Measurements from ENCODE around the gene NCOA4. TPM values are rescaled to one million over a fixed set of nuclear protein-coding genes. Genes with fewer than 3 reads are reported as not detected.
"Not testable (repeated sequence)": the region's sequence is repeated elsewhere in the genome, so short reads cannot be mapped to it uniquely, and the experiment has no call there.

NCOA4 gene
- total RNA-seq, 1 donor from 2014 or later: 146 TPM

DNA sequence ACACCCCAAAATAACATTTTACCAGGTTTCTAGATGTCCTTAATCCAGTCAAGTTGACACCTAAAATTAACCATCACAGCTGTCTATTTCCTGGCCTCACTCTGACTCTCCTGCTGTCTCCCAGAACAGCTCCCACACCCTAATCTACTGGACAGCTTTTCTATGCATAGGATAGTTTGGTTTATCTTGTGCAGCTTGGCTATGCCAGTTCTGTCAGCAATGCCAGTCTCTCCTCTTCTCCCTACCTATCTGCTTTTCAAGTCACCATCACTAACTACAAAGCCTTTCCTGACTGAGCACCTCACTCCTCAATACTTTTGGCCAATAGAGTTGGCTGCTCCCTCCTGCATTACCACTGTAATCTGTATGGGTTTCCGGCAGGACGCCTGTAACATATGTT is 5.0 kb downstream of the NCOA4 start:
- DNase-seq (ENCODE audit: low spot score): no peak
- no peak for ATAC-seq
- intact Hi-C loops (cut with DNase I): no loop called here

DNA sequence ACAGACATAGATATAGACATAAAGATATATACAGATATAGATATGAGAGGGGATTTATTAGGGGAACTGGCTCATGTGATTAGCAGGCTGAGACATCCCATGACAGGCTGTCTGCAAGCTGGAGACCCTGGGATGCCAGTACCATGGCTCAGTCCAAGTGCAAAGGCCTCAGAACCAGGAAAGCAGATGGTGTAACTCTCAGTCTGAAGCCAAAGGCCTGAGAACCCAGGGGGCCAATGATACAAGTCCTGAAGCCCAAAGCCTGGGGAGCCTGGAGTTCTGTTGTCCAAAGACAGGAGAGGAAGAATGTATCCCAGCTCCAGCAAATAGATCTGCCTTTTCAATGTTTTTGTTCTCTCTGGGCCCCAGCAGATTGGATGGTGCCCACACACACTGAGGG is 5.5 kb downstream of the NCOA4 start:
- intact Hi-C loops (cut with DNase I): no loop called here
- ATAC-seq: no peak
- DNase-seq (ENCODE audit: low spot score): no peak

DNA sequence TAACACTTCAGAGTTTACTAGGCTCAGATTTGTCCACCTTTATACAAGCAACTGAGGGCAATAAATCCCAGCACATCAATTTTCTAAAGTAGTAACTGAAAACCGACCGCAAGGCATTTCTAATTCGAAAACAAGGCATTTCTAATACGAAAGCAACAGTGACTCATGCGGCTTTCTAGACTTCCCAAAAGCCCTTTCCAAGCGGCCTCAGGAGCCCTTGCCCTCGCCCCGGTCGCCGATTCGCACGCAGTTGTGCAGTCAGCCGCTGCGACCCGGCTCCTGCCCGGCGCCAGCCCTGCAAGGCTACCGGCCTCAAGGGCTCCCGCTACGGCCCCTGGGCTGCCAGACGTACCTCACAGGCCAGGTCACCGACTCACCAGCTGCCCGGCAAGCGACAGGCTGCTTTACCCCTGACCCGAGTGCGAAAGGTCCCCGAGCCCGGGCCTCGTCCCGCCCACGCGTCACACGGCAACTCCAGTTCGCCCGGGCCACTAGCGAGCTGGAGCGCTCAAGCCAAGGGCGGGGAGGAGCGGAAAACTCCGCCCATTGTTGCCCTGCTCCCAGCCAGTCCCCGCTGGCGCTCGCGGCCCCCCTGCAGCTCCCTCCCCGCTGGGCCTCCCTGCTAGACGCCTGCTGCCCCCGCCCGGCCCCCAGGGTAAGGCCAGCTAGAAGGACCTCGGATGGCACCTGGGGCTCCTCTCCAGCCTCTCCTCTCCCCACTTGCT is 7.3 kb downstream of the NCOA4 start:
- ATAC-seq (peak; percentile 98), DNase-seq (ENCODE audit: low spot score) (peak; percentile 94)
- intact Hi-C loops (cut with DNase I): no loop called here

DNA sequence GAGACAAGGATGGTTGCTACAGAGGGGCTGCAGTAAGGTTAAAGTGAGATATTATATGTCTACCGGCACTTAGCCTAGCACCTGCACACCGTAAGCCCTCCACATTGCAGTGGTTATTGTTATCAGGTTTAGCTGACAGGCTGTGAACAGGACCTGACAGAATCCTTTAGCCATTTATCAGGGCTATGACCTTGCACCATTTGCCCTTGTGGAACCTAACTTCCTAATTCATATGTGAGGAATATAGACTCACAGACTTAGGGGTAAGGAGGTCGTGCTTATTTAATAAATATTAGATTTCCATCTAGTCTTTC is 10.1 kb downstream of the NCOA4 start:
- ATAC-seq (no peak), DNase-seq (ENCODE audit: low spot score) (no peak)
- intact Hi-C loops (cut with DNase I): no loop called here

DNA sequence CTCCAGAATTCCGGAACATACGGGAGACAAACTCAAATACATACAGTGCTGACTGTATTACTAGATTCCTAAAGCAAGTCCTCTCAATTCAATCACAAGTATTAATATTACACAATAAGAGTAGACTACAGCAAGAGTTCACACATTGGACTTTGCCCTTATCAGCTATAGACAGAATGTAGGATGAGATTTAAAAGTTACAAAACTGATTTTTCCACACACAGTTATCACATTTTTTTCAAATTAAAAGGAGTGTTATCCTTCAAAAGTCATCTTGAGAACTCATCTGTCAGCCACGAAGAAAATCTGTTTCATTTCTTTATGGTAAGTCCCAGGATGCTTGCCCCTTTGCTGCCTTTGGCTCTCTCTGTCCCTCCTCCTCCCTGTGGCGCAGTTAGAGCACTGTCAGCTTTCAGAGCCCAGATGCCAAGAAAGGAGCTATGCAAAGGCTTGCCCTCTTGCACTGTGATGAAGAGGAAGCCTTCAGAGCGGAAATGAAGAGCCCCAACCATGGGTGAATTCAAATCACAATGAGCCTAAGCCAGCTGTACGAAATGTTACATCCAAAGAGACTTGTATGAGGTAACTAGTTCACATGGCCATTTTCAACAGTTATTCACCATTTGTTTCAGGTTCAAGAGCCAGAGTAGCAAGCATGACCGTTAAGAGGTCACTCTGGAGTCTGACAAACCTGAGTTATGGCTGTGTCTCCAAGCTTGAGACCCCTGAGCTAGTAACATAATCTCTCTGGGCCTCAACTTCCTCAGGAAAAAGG is 10.7 kb downstream of the NCOA4 start:
- ATAC-seq (peak; percentile 33), DNase-seq (ENCODE audit: low spot score) (no peak)
- intact Hi-C loops (cut with DNase I): no loop called here

DNA sequence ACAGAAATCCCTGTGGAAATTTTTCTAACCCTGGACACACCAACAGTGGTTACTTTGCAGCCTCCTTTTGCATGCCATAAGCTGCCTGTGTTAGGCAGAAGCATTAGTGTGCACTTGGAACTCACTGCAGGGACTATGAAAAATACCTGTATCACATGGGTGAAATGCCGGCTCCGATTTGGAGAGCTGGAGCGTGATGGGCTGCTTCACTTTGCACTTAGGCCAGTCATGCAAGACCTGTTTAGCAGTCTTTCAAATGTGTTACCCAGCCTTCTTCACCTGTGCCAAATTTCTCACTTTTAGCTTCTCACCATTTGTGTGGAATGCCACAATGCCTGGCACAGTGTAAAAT is 11.3 kb downstream of the NCOA4 start:
- no peak for ATAC-seq

DNA sequence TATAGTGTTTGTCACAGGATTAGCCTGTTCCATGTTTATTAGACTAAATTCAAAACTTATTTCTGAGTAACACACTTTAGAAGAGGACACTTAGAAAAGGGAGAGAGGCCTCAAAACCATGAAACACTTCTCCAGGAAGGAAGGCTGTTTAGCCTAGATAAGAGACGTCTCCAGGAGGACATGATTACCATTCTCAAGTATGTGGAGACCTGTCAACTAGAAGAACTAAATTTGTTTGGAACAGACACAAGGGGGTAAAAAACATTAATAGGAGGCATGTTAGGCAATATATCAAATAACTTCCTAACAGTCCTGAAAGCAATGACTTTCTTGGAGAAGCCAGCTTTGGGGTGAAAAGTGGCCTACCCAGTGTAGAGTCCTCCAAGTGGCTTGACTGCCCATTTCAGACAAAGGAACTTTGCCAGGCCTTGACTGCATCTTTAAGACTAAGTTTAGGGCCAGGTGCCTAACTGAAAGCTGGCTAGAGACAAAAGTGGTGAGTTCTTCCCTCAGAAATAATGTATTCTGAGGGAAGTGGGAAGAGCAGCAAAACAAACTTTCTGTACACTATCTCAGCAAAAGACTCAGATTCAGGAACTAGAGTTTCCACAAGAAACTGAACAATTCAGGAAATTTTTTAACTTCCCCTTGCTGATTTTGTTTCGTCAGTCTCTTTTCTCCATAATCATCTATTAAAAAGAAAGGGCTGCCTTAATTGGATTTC is 11.8 kb downstream of the NCOA4 start:
- no peak for ATAC-seq
- no peak for DNase-seq (ENCODE audit: low spot score)
- intact Hi-C loops (cut with DNase I): no loop called here

More for the DNA sequence above, 11.3 kb downstream of the NCOA4 start:
- intact Hi-C loops (cut with DNase I): no loop called here
- DNase-seq (ENCODE audit: low spot score): no peak

DNA sequence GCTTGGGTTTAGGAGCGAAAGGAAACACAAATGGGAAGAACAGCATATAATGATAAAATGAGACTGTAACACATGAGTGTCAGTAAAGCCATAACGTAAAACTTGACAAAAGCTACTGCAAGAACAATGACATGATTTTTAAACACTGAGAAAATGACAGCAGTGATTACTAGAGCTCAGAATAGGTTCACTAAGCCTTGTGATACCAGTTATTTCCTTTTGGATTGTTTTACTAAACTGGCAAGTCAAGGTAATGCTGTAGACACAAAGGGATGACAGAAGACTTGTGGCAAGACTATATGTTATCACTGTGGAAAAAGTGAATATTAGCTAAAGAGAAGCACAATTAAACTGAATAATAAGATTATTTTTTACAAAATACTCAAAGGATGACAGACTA is 12.7 kb downstream of the NCOA4 start:
- ATAC-seq (no peak), DNase-seq (ENCODE audit: low spot score) (no peak)
- intact Hi-C loops (cut with DNase I): no loop called here

DNA sequence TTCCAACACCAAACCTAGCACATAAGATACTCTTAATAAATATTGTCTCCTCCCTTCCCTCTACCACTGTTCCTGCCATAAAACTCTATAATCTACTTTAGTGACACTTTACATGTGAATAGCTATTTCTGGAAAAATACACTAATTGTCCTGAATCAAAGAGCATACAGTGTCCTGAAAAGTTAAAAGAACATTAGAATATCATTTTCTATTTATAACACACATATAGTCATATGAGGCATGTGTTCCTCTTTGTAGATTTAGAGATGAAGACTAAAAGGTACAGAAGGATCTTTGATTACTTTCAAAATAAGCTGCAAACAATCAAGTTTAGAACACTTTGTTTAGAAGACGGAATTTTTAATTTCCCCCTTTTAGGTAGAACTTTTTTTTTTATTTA is 13.6 kb downstream of the NCOA4 start:
- ATAC-seq: no peak
- DNase-seq (ENCODE audit: low spot score): no peak
- intact Hi-C loops (cut with DNase I): no loop called here

DNA sequence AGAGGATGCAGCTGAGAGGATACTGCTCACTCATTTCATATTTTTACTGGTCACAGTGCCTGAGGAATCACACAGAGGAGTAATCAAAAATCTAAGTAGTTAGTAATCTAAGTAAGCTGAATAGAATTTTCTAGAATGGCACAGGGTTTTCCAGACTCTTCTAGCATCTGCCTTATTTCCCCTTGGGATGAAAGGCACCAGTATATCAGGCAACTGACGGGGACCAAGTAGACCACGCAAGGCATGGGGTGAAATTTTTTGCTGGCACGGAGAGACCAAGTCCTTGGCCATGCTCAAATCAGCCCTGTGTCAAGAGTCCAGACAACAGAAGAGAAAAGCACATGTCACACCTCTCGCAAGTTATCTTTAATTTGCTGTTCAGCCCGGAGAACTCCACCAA is 14.2 kb downstream of the NCOA4 start:
- DNase-seq (ENCODE audit: low spot score): no peak
- ATAC-seq: no peak
- intact Hi-C loops (cut with DNase I): no loop called here

DNA sequence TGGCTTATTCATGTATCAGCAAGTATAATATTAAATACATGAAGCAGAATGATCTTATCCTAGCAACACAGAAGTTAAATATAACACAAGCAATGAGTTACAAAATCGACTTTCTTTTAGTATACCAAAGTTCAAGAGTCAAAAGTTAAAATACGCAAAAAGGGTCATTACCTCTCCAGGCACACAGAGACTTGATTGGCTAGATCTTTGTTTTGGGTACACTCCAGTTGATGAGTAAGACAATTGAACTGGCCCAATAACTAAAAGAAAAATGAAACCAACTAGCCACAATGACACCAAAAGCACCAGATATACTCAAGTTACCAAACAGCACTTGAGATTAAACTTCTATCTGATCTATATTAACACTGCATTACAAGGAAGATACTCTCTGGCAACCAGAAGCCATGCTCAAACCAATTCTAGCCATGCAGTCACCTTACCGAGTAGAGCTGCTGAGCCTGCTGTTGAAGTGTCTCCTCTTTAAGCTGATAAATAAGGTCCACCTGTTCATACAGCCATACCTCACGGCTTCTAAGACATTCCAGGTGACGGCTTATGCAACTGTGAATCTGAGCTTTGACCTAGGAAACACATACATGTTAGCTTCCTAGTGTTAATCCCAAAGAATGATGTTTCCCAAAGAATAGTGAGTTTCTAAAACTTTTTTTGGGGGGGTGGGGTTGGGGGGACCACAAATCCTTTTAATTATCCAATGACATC is 15.6 kb downstream of the NCOA4 start:
- DNase-seq (ENCODE audit: low spot score): no peak
- intact Hi-C loops (cut with DNase I): no loop called here

DNA sequence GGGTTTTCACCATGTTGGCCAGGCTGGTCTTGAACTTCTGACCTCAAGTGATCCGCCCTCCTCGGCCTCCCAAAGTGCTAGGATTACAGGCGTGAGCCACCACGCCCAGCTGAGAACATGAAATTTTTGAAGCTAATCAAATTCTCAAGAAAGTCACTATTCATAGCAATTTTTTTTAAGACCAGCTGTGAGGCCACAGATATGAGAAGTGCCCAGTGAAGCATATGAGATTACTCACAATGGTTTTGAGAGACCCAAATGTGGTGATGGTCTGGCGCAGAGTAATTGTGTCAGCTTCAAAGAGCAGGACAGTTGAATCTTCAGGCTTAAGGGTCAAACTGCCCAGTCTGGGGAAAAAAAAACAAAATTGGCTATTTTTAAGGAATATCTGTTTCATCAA is 16.2 kb downstream of the NCOA4 start:
- intact Hi-C loops (cut with DNase I): no loop called here
- DNase-seq (ENCODE audit: low spot score): no peak
- ATAC-seq: no peak

More for the DNA sequence above, 15.6 kb downstream of the NCOA4 start:
- ATAC-seq: no peak

DNA sequence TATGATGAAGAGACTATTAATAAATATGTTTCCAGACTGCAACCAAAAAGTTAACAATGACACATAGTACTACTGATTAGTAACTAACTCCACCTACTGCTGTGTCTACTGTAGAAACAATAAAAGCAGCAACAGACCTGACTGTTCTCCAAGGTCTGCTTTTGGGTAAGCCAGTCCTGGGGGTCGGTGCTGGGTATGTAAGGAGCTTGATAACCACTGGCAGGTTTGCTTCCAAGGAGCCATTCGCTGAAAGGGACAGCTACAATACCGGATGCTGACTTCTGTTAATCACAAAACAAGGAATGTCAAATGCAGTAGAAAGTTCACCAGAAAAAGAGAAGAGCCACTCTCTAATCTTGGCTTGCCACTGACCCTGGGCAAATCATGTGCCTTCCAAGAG is 17.7 kb downstream of the NCOA4 start:
- no peak for DNase-seq (ENCODE audit: low spot score)
- no peak for ATAC-seq
- intact Hi-C loops (cut with DNase I): no loop called here

DNA sequence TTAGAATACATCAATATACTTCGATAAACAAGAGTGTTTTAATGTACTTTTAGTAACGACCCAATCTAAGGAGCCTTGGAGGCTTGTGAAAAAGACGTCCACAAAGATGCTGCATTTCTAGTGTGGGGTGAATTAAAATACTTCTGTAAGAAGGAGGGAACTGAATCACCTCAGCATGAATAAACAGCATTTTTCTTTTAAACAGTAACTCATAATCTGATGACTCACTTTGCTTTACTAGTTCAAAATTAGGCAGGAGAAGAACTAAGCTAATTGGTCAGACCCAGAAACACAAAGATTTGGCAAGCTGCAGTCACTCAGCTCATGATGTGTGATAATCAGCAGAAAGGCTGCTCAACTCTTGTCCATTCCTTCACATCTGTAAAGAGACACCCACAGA is 24.2 kb downstream of the NCOA4 start:
- ATAC-seq: no peak
- intact Hi-C loops (cut with DNase I): no loop called here
- no peak for DNase-seq (ENCODE audit: low spot score)

DNA sequence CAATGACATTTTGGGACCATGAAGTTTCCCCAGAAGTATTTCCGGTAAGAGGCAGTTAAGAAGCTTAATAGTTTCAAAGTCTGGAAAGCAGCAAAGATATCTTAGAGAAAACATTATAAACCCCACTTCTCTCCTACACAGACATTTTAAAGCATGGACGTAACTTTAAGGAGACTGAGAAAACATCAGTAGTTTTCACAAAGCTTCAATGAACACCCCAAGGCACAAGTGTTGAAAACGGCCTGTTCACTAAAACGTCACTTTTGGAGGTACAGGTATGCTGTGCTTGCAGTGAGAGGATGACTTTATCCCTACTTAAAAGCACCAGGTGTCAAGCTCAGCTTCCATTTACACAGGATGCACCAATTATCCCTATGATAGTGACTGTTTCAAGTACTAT is 25.0 kb downstream of the NCOA4 start:
- intact Hi-C loops (cut with DNase I): no loop called here
- ATAC-seq: no peak
- DNase-seq (ENCODE audit: low spot score): no peak

DNA sequence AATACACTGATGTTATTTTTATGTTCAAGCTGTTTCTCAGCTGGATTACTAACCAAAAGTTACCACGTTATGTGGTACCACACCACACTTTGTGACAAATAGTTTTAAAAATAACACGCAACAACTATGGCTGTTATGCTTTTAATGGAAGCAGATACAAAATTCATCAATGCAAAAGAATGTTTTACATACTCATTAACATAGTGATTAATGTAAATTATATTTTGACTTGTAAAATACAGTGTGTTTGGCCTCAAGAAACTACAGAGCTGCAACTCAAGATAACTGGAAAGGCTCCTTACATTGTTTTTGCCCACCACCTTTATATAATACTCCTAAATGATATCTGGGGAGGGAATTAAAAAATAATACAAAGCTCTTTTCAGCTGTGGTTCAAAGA is 25.5 kb downstream of the NCOA4 start:
- no peak for ATAC-seq
- DNase-seq (ENCODE audit: low spot score): no peak
- intact Hi-C loops (cut with DNase I): no loop called here

DNA sequence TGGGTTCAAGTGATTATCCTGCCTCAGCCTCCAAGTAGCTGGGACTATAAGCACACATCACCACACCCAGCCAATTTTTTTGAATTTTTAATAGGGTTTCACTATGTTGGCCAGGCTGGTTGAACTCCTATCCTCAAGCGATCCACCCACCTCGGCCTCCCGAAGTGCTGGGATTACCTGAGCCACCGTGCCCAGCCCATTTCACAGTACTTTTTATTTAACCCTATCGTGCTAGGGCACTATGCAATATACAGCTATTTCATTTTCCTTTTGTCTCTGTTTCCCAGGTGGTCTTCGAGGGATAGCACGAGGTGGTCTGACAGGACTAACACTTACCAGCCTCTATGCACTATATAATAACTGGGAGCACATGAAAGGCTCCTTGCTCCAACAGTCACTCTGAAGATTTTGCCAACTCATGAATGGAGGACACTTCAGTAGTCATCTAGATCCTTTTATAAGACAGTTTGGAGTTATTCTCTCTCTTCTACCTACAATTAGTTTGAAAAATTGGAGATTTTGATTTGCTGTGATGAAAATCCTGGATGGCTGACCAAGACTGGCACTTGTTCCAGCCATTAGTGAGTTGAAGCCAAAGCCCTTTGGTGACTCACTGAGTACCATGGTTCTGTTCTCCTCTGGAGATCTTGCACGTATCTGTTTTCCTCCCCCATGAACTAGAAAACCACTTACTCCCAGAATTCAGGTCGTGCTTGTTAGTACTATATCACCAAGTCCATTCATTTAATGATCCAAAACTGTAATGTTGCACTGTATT is 27.3 kb downstream of the NCOA4 start:
- ATAC-seq (no peak), DNase-seq (ENCODE audit: low spot score) (no peak)
- intact Hi-C loops (cut with DNase I): no loop called here

DNA sequence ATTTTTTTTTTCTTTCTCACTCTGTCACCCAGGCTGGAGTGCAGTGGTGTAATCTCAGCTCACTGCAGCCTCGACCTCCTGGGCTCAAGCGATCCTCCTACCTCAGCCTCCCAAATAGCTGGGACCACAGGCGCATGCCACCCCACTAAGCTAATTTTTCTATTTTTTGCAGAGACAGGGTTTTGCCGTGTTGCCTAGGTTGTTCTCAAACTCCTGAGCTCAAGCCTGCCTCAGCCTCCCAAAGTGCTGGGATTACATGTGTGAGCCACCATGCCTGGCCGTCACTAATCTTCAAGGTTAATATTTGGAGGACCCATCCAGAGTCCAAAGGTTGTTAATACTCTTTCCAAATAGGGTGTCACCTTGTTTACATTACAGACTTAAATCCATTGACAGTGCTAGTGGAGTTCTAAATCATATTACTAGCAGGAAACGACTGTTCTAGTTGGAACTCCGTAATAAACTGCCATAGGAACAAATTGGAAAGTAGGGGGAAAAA is 28.2 kb downstream of the NCOA4 start:
- DNase-seq (ENCODE audit: low spot score); intact Hi-C loops (cut with DNase I); ATAC-seq: not testable (repeated sequence)
